IMR-90 (cell line): Measurements from ENCODE around the gene EMSY. TPM values are rescaled to one million over a fixed set of nuclear protein-coding genes. Genes with fewer than 3 reads are reported as not detected.

ENCODE experiments used
- ATAC-seq: fragments of 200-7000 bp; cut with Tn5 transposase; 2 replicates; pipeline ENCODE4 v1.9.1; 2020; ENCODE audit warnings: low read depth, mild to moderate bottlenecking, moderate library complexity
- BruUV-seq: library from RNA; stranded (reverse); fragments of 400-500 nt; replicated peaks from 2 replicates; lab custom pipeline; 2021; lab: Mats Ljungman, UMichigan
- CTCF ChIA-PET: fragments of 300-600 bp; formaldehyde crosslinking; extraction: SDS; loops from one replicate; lab custom pipeline; 2021; ENCODE audit warnings: antibody characterized with exemption; lab: Yijun Ruan, JAX
- POLR2A ChIA-PET: fragments of 300-600 bp; sonication (Branson Sonifier 250); formaldehyde crosslinking; loops from one replicate; lab custom pipeline; 2022; ENCODE audit warnings: antibody characterized with exemption; ENCODE audit not compliant: unreplicated experiment; lab: Charles Lee
- DNase-seq: peaks from one replicate; pipeline ENCODE4 v3.0.0; 2013
- H2AFZ ChIP-seq: replicated peaks from 2 replicates; pipeline ENCODE3; 2013; ENCODE audit warnings: low read length, mild to moderate bottlenecking; ENCODE audit not compliant: poor library complexity
- H2AK5ac ChIP-seq: 2 replicates; pipeline ENCODE4 v1.6.1; 2013; ENCODE audit warnings: low read depth, low read length, inconsistent platforms
- H2AK9ac ChIP-seq: replicated peaks from 2 replicates; pipeline ENCODE3; 2013; ENCODE audit warnings: mild to moderate bottlenecking, low read depth, low read length, moderate library complexity; ENCODE audit not compliant: poor library complexity
- H2BK120ac ChIP-seq: 2 replicates; pipeline ENCODE4 v1.6.1; 2013; ENCODE audit warnings: low read depth, low read length, inconsistent platforms
- H2BK15ac ChIP-seq: 3 replicates; pipeline ENCODE4 v1.6.1; 2013; ENCODE audit warnings: low read depth, low read length, inconsistent platforms
- H2BK20ac ChIP-seq: 2 replicates; pipeline ENCODE4 v1.6.1; 2013; ENCODE audit warnings: low read depth, mild to moderate bottlenecking, inconsistent platforms, low read length, moderate library complexity
- H2BK5ac ChIP-seq: 2 replicates; pipeline ENCODE4 v1.6.1; 2013; ENCODE audit warnings: mild to moderate bottlenecking, low read depth, low read length, inconsistent platforms; ENCODE audit not compliant: poor library complexity, severe bottlenecking
- H3K14ac ChIP-seq: replicated peaks from 2 replicates; pipeline ENCODE4 v1.6.1; 2013; ENCODE audit warnings: low read depth, low read length, inconsistent platforms
- H3K18ac ChIP-seq: 2 replicates; pipeline ENCODE4 v1.6.1; 2013; ENCODE audit warnings: low read depth, low read length, control low read depth
- H3K23ac ChIP-seq: 2 replicates; pipeline ENCODE4 v1.6.1; 2013; ENCODE audit warnings: low read depth, low read length, inconsistent platforms
- H3K27ac ChIP-seq: 2 replicates; pipeline ENCODE4 v1.5.1; 2013; ENCODE audit warnings: mild to moderate bottlenecking, control low read depth, low read length; ENCODE audit not compliant: insufficient read depth
- H3K27me3 ChIP-seq: 2 replicates; pipeline ENCODE4 v1.6.1; 2013; ENCODE audit warnings: low read length; ENCODE audit not compliant: control insufficient read depth, insufficient read depth
- H3K36me3 ChIP-seq: 2 replicates; pipeline ENCODE4 v1.6.1; 2013; ENCODE audit warnings: low read length, mixed read lengths; ENCODE audit not compliant: control insufficient read depth, insufficient read depth
- H3K4ac ChIP-seq: 2 replicates; pipeline ENCODE4 v1.6.1; 2013; ENCODE audit warnings: low read depth, low read length, inconsistent platforms
- H3K4me1 ChIP-seq: 2 replicates; pipeline ENCODE4 v1.6.1; 2013; ENCODE audit warnings: low read length, mixed read lengths; ENCODE audit not compliant: control insufficient read depth, insufficient read depth
- H3K4me2 ChIP-seq: 2 replicates; pipeline ENCODE4 v1.6.1; 2013; ENCODE audit warnings: low read depth, mild to moderate bottlenecking, control low read depth, low read length, moderate library complexity
- H3K4me3 ChIP-seq: 2 replicates; pipeline ENCODE4 v1.5.1; 2013; ENCODE audit warnings: low read depth, mild to moderate bottlenecking, control low read depth, low read length, moderate library complexity; ENCODE audit not compliant: insufficient read depth
- H3K56ac ChIP-seq: 2 replicates; pipeline ENCODE4 v1.6.1; 2013; ENCODE audit warnings: low read length, inconsistent platforms; ENCODE audit not compliant: insufficient read depth; ENCODE audit errors: extremely low read depth
- H3K79me1 ChIP-seq, 2 experiments: 2 replicates each; pipeline ENCODE4 v1.6.1; 2013; ENCODE audit warnings: low read length in 2 of 2, inconsistent platforms in 1 of 2, low read depth in 1 of 2
- H3K9ac ChIP-seq: 2 replicates; pipeline ENCODE4 v1.6.1; 2013; ENCODE audit warnings: low read depth, low read length, control low read depth
- H3K9me1 ChIP-seq: 2 replicates; pipeline ENCODE4 v1.6.1; 2013; ENCODE audit warnings: low read length, inconsistent platforms; ENCODE audit not compliant: insufficient read depth
- H3K9me3 ChIP-seq: 2 replicates; pipeline ENCODE4 v1.6.1; 2013; ENCODE audit warnings: low read length; ENCODE audit not compliant: control insufficient read depth, insufficient read depth
- H4K20me1 ChIP-seq: 2 replicates; pipeline ENCODE4 v1.6.1; 2013; ENCODE audit warnings: low read length, inconsistent platforms; ENCODE audit not compliant: insufficient read depth
- H4K5ac ChIP-seq: 2 replicates; pipeline ENCODE4 v1.6.1; 2013; ENCODE audit warnings: mild to moderate bottlenecking, low read depth, low read length, control low read depth
- H4K8ac ChIP-seq, 2 experiments: 2 replicates each; pipeline ENCODE4 v1.6.1; 2013; ENCODE audit warnings: low read depth in 2 of 2, low read length in 2 of 2, control low read depth in 1 of 2, inconsistent platforms in 1 of 2
- H4K91ac ChIP-seq: 2 replicates; pipeline ENCODE4 v1.6.1; 2013; ENCODE audit warnings: low read depth, low read length, inconsistent platforms; ENCODE audit not compliant: insufficient read depth
- BHLHE40 ChIP-seq: fragments of 150-350 bp; IDR thresholded peaks from 2 replicates; pipeline ENCODE4 v1.6.1; 2016; ENCODE audit warnings: mild to moderate bottlenecking, low read depth, low read length
- CEBPB ChIP-seq: IDR thresholded peaks from 2 replicates; pipeline ENCODE4 v1.6.1; 2012; ENCODE audit warnings: low read depth, low read length, improper control_type of control experiment
- CHD1 ChIP-seq: IDR thresholded peaks from 2 replicates; pipeline ENCODE4 v1.6.1; 2012; ENCODE audit warnings: low read depth, low read length, improper control_type of control experiment
- CTCF ChIP-seq: conservative IDR thresholded peaks from 2 replicates; pipeline ENCODE4 v1.5.1; 2012; ENCODE audit warnings: mild to moderate bottlenecking, low read depth, low read length, improper control_type of control experiment
- ELK1 ChIP-seq: fragments of 150-350 bp; IDR thresholded peaks from 2 replicates; pipeline ENCODE4 v1.6.1; 2016; ENCODE audit warnings: low read depth, mild to moderate bottlenecking, low read length, moderate library complexity, borderline replicate concordance
- FOS ChIP-seq: fragments of 150-350 bp; IDR thresholded peaks from 2 replicates; pipeline ENCODE4 v1.6.1; 2016; ENCODE audit warnings: low read depth, low read length
- MAFK ChIP-seq: IDR thresholded peaks from 2 replicates; pipeline ENCODE4 v1.6.1; 2012; ENCODE audit warnings: low read depth, low read length, improper control_type of control experiment
- MAZ ChIP-seq: IDR thresholded peaks from 2 replicates; pipeline ENCODE4 v1.6.1; 2012; ENCODE audit warnings: low read depth, mild to moderate bottlenecking, low read length, improper control_type of control experiment, moderate library complexity, borderline replicate concordance
- MXI1 ChIP-seq: IDR thresholded peaks from 2 replicates; pipeline ENCODE4 v1.6.1; 2012; ENCODE audit warnings: low read depth, mild to moderate bottlenecking, low read length, moderate library complexity, borderline replicate concordance
- NFE2L2 ChIP-seq: fragments of 150-350 bp; IDR thresholded peaks from 2 replicates; pipeline ENCODE4 v1.6.1; 2016; ENCODE audit warnings: low read depth, mild to moderate bottlenecking, low read length
- POLR2A ChIP-seq: IDR thresholded peaks from 2 replicates; pipeline ENCODE4 v1.6.1; 2012; ENCODE audit warnings: mild to moderate bottlenecking, low read depth, low read length
- RAD21 ChIP-seq: IDR thresholded peaks from 2 replicates; pipeline ENCODE4 v1.6.1; 2012; ENCODE audit warnings: low read length, improper control_type of control experiment
- RCOR1 ChIP-seq: IDR thresholded peaks from 2 replicates; pipeline ENCODE4 v1.6.1; 2012; ENCODE audit warnings: mild to moderate bottlenecking, low read length, improper control_type of control experiment; ENCODE audit not compliant: insufficient replicate concordance
- RFX5 ChIP-seq: IDR thresholded peaks from 2 replicates; pipeline ENCODE4 v1.8.0; 2012; ENCODE audit warnings: low read depth, mild to moderate bottlenecking, low read length, moderate library complexity
- SMC3 ChIP-seq: fragments of 150-350 bp; IDR thresholded peaks from 2 replicates; pipeline ENCODE4 v1.6.1; 2016; ENCODE audit warnings: low read depth, mild to moderate bottlenecking, antibody characterized with exemption, low read length, moderate library complexity
- USF2 ChIP-seq: fragments of 150-350 bp; IDR thresholded peaks from 2 replicates; pipeline ENCODE4 v1.6.1; 2017; ENCODE audit warnings: mild to moderate bottlenecking, antibody characterized with exemption, low read length, low read depth
- WGBS, 2 experiments: methylation state at CpG; one replicate each; pipeline versions ENCODE4 v1.1.5 to v1.1.7; 2013; ENCODE audit warnings: missing lambda C conversion rate in 2 of 2; ENCODE audit not compliant: insufficient read length in 1 of 2; ENCODE audit errors: extremely low coverage in 2 of 2; 5-methylcytosine and 5-hydroxymethylcytosine counted together
- dilution Hi-C: fragments of 300-500 bp; cut with HindIII; formaldehyde crosslinking; loops from one replicate; pipeline ENCODE4 v1.14.3; 2018; ENCODE audit warnings: low sequenced_read_pairs; ENCODE audit not compliant: unreplicated experiment
- in situ Hi-C: fragments of 300-500 bp; cut with MboI; formaldehyde crosslinking; loops from 3 replicates; pipeline ENCODE4 v1.14.3; 2019; ENCODE audit warnings: low sequenced_read_pairs, inconsistent platforms, mixed read lengths
- intact Hi-C: fragments of 100-400 bp; cut with micrococcal nuclease; formaldehyde crosslinking; loops from 2 replicates; pipeline ENCODE4 v1.10.0; 2022
- polyA plus RNA-seq, 3 experiments: library from polyadenylated mRNA; depleted of rRNA; stranded (reverse); fragments of >200 nt; gene quantifications; 2 replicates each; pipeline ENCODE4 v1.2.3, GENCODE V29; 2012; ENCODE audit warnings: low replicate concordance in 1 of 3
- total RNA-seq: library from RNA; depleted of rRNA; stranded (reverse); fragments of >200 nt; gene quantifications from 2 replicates; pipeline ENCODE4 v1.2.3, GENCODE V29; 2012

The EMSY gene
- total and polyA plus RNA-seq, 2 of the 4 experiments (the other 2 are of a cell fraction), result 14.1 to 22.0 TPM

- no peaks in the 10 kb centered on the region for H3K79me1 ChIP-seq
- CTCF ChIA-PET, result interaction anchor here (0.6 to 1.8 kb wide), 21 partner anchors 10 to 298 kb away, joined by 3 to 13 read pairs (median 4); no protein-coding TSS in a partner anchor
- H3K4me2 ChIP-seq, result no peak overlapping the region
- H3K14ac ChIP-seq, result no peak overlapping the region
- no peak overlapping the region for H3K9ac ChIP-seq
- H3K4me1 ChIP-seq, result peaks cover 12% of the 10 kb centered on the region
- H4K91ac ChIP-seq, result no peak overlapping the region
- dilution Hi-C loops, result no loop called here
- DNase-seq (peak; percentile 56), ATAC-seq (peak; percentile 84)
- peaks cover 4% of the 10 kb centered on the region; the same call in 1 of the 2 replicates for H3K9me1 ChIP-seq
- no peak overlapping the region for H3K27ac ChIP-seq
- H3K4ac ChIP-seq, result no peak overlapping the region
- no peaks in the 10 kb centered on the region for H3K9me3 ChIP-seq
- no peaks in the 10 kb centered on the region for H3K36me3 ChIP-seq
- WGBS, 2 experiments, result no CpG with 5 or more reads among the region's 6 CpGs
- H3K56ac ChIP-seq, result no peak overlapping the region
- no peak overlapping the region for H4K8ac ChIP-seq
- H3K27me3 ChIP-seq, result 0 out of 2 replicates have a peak, but pooled peaks cover 1% of the 10 kb centered on the region
- intact Hi-C loops, result loop anchor here (1.0 kb wide), 1 partner anchor 82 kb away; no protein-coding TSS in a partner anchor
- H2AK9ac ChIP-seq, result peak overlapping the region; percentile 28
- POLR2A ChIA-PET, result no interaction called here
- no TSS peak for BruUV-seq
- no peak overlapping the region for H4K5ac ChIP-seq
- H2AK5ac ChIP-seq, result 0 out of 2 replicates have a peak overlapping the region, but pooled peaks have one; percentile 51
- in situ Hi-C loops, result no loop called here
- no peak overlapping the region for H2BK120ac ChIP-seq
- TF ChIP-seq USF2 (no peak), MXI1 (no peak), MAFK (no peak), POLR2A (no peak), BHLHE40 (no peak), CHD1 (no peak), SMC3 (peak; percentile 41), ELK1 (no peak), RAD21 (peak; percentile 69), RCOR1 (no peak), MAZ (no peak), CEBPB (no peak), CTCF (peak; percentile 53), FOS (no peak), RFX5 (no peak), NFE2L2 (no peak)
- no peaks in the 10 kb centered on the region for H4K20me1 ChIP-seq
- no peak overlapping the region for H2BK15ac ChIP-seq
- no peak overlapping the region for H2BK5ac ChIP-seq
- H2BK20ac ChIP-seq, result no peak overlapping the region
- H3K23ac ChIP-seq, result no peak overlapping the region
- no peak overlapping the region for H3K4me3 ChIP-seq
- H3K18ac ChIP-seq, result no peak overlapping the region
- H2AFZ ChIP-seq, result no peak overlapping the region
These were observed 153.6 kb downstream of the EMSY start for GRCh38 chr11:76598426-76598839.
